IMR-90 (cell line): ENCODE data around the gene RELT. TPM values are rescaled to one million over a fixed set of nuclear protein-coding genes. Genes with fewer than 3 reads are reported as not detected.

Source experiments
- ATAC-seq: fragments of 200-7000 bp; cut with Tn5 transposase; 2 replicates; pipeline ENCODE4 v1.9.1; 2020; ENCODE audit warnings: low read depth, mild to moderate bottlenecking, moderate library complexity
- BruUV-seq: library from RNA; stranded (reverse); fragments of 400-500 nt; replicated peaks from 2 replicates; lab custom pipeline; 2021; lab: Mats Ljungman, UMichigan
- CTCF ChIA-PET: fragments of 300-600 bp; formaldehyde crosslinking; extraction: SDS; loops from one replicate; lab custom pipeline; 2021; ENCODE audit warnings: antibody characterized with exemption; lab: Yijun Ruan, JAX
- POLR2A ChIA-PET: fragments of 300-600 bp; sonication (Branson Sonifier 250); formaldehyde crosslinking; loops from one replicate; lab custom pipeline; 2022; ENCODE audit warnings: antibody characterized with exemption; ENCODE audit not compliant: unreplicated experiment; lab: Charles Lee
- DNase-seq: peaks from one replicate; pipeline ENCODE4 v3.0.0; 2013
- H2AFZ ChIP-seq: replicated peaks from 2 replicates; pipeline ENCODE3; 2013; ENCODE audit warnings: low read length, mild to moderate bottlenecking; ENCODE audit not compliant: poor library complexity
- H2AK5ac ChIP-seq: 2 replicates; pipeline ENCODE4 v1.6.1; 2013; ENCODE audit warnings: low read depth, low read length, inconsistent platforms
- H2AK9ac ChIP-seq: replicated peaks from 2 replicates; pipeline ENCODE3; 2013; ENCODE audit warnings: mild to moderate bottlenecking, low read depth, low read length, moderate library complexity; ENCODE audit not compliant: poor library complexity
- H2BK120ac ChIP-seq: 2 replicates; pipeline ENCODE4 v1.6.1; 2013; ENCODE audit warnings: low read depth, low read length, inconsistent platforms
- H2BK15ac ChIP-seq: 3 replicates; pipeline ENCODE4 v1.6.1; 2013; ENCODE audit warnings: low read depth, low read length, inconsistent platforms
- H2BK20ac ChIP-seq: 2 replicates; pipeline ENCODE4 v1.6.1; 2013; ENCODE audit warnings: low read depth, mild to moderate bottlenecking, inconsistent platforms, low read length, moderate library complexity
- H2BK5ac ChIP-seq: 2 replicates; pipeline ENCODE4 v1.6.1; 2013; ENCODE audit warnings: mild to moderate bottlenecking, low read depth, low read length, inconsistent platforms; ENCODE audit not compliant: poor library complexity, severe bottlenecking
- H3K14ac ChIP-seq: replicated peaks from 2 replicates; pipeline ENCODE4 v1.6.1; 2013; ENCODE audit warnings: low read depth, low read length, inconsistent platforms
- H3K18ac ChIP-seq: 2 replicates; pipeline ENCODE4 v1.6.1; 2013; ENCODE audit warnings: low read depth, low read length, control low read depth
- H3K23ac ChIP-seq: 2 replicates; pipeline ENCODE4 v1.6.1; 2013; ENCODE audit warnings: low read depth, low read length, inconsistent platforms
- H3K27ac ChIP-seq: 2 replicates; pipeline ENCODE4 v1.5.1; 2013; ENCODE audit warnings: mild to moderate bottlenecking, control low read depth, low read length; ENCODE audit not compliant: insufficient read depth
- H3K27me3 ChIP-seq: 2 replicates; pipeline ENCODE4 v1.6.1; 2013; ENCODE audit warnings: low read length; ENCODE audit not compliant: control insufficient read depth, insufficient read depth
- H3K36me3 ChIP-seq: 2 replicates; pipeline ENCODE4 v1.6.1; 2013; ENCODE audit warnings: low read length, mixed read lengths; ENCODE audit not compliant: control insufficient read depth, insufficient read depth
- H3K4ac ChIP-seq: 2 replicates; pipeline ENCODE4 v1.6.1; 2013; ENCODE audit warnings: low read depth, low read length, inconsistent platforms
- H3K4me1 ChIP-seq: 2 replicates; pipeline ENCODE4 v1.6.1; 2013; ENCODE audit warnings: low read length, mixed read lengths; ENCODE audit not compliant: control insufficient read depth, insufficient read depth
- H3K4me2 ChIP-seq: 2 replicates; pipeline ENCODE4 v1.6.1; 2013; ENCODE audit warnings: low read depth, mild to moderate bottlenecking, control low read depth, low read length, moderate library complexity
- H3K4me3 ChIP-seq: 2 replicates; pipeline ENCODE4 v1.5.1; 2013; ENCODE audit warnings: low read depth, mild to moderate bottlenecking, control low read depth, low read length, moderate library complexity; ENCODE audit not compliant: insufficient read depth
- H3K56ac ChIP-seq: 2 replicates; pipeline ENCODE4 v1.6.1; 2013; ENCODE audit warnings: low read length, inconsistent platforms; ENCODE audit not compliant: insufficient read depth; ENCODE audit errors: extremely low read depth
- H3K79me1 ChIP-seq, 2 experiments: 2 replicates each; pipeline ENCODE4 v1.6.1; 2013; ENCODE audit warnings: low read length in 2 of 2, inconsistent platforms in 1 of 2, low read depth in 1 of 2
- H3K9ac ChIP-seq: 2 replicates; pipeline ENCODE4 v1.6.1; 2013; ENCODE audit warnings: low read depth, low read length, control low read depth
- H3K9me1 ChIP-seq: 2 replicates; pipeline ENCODE4 v1.6.1; 2013; ENCODE audit warnings: low read length, inconsistent platforms; ENCODE audit not compliant: insufficient read depth
- H3K9me3 ChIP-seq: 2 replicates; pipeline ENCODE4 v1.6.1; 2013; ENCODE audit warnings: low read length; ENCODE audit not compliant: control insufficient read depth, insufficient read depth
- H4K20me1 ChIP-seq: 2 replicates; pipeline ENCODE4 v1.6.1; 2013; ENCODE audit warnings: low read length, inconsistent platforms; ENCODE audit not compliant: insufficient read depth
- H4K5ac ChIP-seq: 2 replicates; pipeline ENCODE4 v1.6.1; 2013; ENCODE audit warnings: mild to moderate bottlenecking, low read depth, low read length, control low read depth
- H4K8ac ChIP-seq, 2 experiments: 2 replicates each; pipeline ENCODE4 v1.6.1; 2013; ENCODE audit warnings: low read depth in 2 of 2, low read length in 2 of 2, control low read depth in 1 of 2, inconsistent platforms in 1 of 2
- H4K91ac ChIP-seq: 2 replicates; pipeline ENCODE4 v1.6.1; 2013; ENCODE audit warnings: low read depth, low read length, inconsistent platforms; ENCODE audit not compliant: insufficient read depth
- CHD1 ChIP-seq: IDR thresholded peaks from 2 replicates; pipeline ENCODE4 v1.6.1; 2012; ENCODE audit warnings: low read depth, low read length, improper control_type of control experiment
- FOS ChIP-seq: fragments of 150-350 bp; IDR thresholded peaks from 2 replicates; pipeline ENCODE4 v1.6.1; 2016; ENCODE audit warnings: low read depth, low read length
- MAFK ChIP-seq: IDR thresholded peaks from 2 replicates; pipeline ENCODE4 v1.6.1; 2012; ENCODE audit warnings: low read depth, low read length, improper control_type of control experiment
- MAZ ChIP-seq: IDR thresholded peaks from 2 replicates; pipeline ENCODE4 v1.6.1; 2012; ENCODE audit warnings: low read depth, mild to moderate bottlenecking, low read length, improper control_type of control experiment, moderate library complexity, borderline replicate concordance
- NFE2L2 ChIP-seq: fragments of 150-350 bp; IDR thresholded peaks from 2 replicates; pipeline ENCODE4 v1.6.1; 2016; ENCODE audit warnings: low read depth, mild to moderate bottlenecking, low read length
- RFX5 ChIP-seq: IDR thresholded peaks from 2 replicates; pipeline ENCODE4 v1.8.0; 2012; ENCODE audit warnings: low read depth, mild to moderate bottlenecking, low read length, moderate library complexity
- WGBS, 2 experiments: methylation state at CpG; one replicate each; pipeline versions ENCODE4 v1.1.5 to v1.1.7; 2013; ENCODE audit warnings: missing lambda C conversion rate in 2 of 2; ENCODE audit not compliant: insufficient read length in 1 of 2; ENCODE audit errors: extremely low coverage in 2 of 2; 5-methylcytosine and 5-hydroxymethylcytosine counted together
- dilution Hi-C: fragments of 300-500 bp; cut with HindIII; formaldehyde crosslinking; loops from one replicate; pipeline ENCODE4 v1.14.3; 2018; ENCODE audit warnings: low sequenced_read_pairs; ENCODE audit not compliant: unreplicated experiment
- in situ Hi-C: fragments of 300-500 bp; cut with MboI; formaldehyde crosslinking; loops from 3 replicates; pipeline ENCODE4 v1.14.3; 2019; ENCODE audit warnings: low sequenced_read_pairs, inconsistent platforms, mixed read lengths
- intact Hi-C: fragments of 100-400 bp; cut with micrococcal nuclease; formaldehyde crosslinking; loops from 2 replicates; pipeline ENCODE4 v1.10.0; 2022
- polyA plus RNA-seq, 3 experiments: library from polyadenylated mRNA; depleted of rRNA; stranded (reverse); fragments of >200 nt; gene quantifications; 2 replicates each; pipeline ENCODE4 v1.2.3, GENCODE V29; 2012; ENCODE audit warnings: low replicate concordance in 1 of 3
- total RNA-seq: library from RNA; depleted of rRNA; stranded (reverse); fragments of >200 nt; gene quantifications from 2 replicates; pipeline ENCODE4 v1.2.3, GENCODE V29; 2012

RELT gene
- total and polyA plus RNA-seq, 2 of the 4 experiments (the other 2 are of a cell fraction) = 2.3 to 5.3 TPM

DNA sequence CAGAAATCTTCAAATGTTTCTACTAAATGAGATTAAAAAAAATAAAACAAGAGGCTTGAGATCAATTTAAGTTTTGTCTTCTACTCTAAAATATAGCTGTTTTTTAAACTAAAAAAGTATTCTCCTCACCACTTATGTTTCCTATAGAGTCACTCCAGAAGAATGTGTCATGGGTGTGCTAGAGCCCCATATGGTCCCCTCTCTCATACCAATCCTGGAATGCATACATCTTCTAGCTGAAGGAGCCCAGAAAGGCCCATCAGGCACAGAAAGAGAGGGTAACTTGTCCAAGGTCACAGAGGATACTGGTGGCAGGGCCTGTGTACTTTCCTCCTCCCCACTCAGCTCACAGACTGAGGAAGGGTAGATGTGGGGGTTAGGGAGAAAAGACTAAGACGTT lies 34.4 kb downstream of the RELT start:
- peaks cover 21% of the 10 kb centered on the region for H3K36me3 ChIP-seq
- intact Hi-C loops = no loop called here
- peaks cover 8% of the 10 kb centered on the region for H3K4me1 ChIP-seq
- no TSS peak for BruUV-seq
- H2BK20ac ChIP-seq = 0 out of 2 replicates have a peak overlapping the region, but pooled peaks have one; percentile 33
- no peak overlapping the region; the same call in 1 of the 2 replicates for H3K4me2 ChIP-seq
- 83% methylated on average over 1 of the region's 1 CpG; no CpG with 5 or more reads in 1 of the 2 experiments for WGBS, 2 experiments
- no peak overlapping the region for H2AK9ac ChIP-seq
- no peaks in the 10 kb centered on the region for H3K9me3 ChIP-seq
- H2BK120ac ChIP-seq = no peak overlapping the region
- dilution Hi-C loops = no loop called here
- in situ Hi-C loops = no loop called here
- H3K79me1 ChIP-seq = peaks cover 3 to 9% of the 10 kb centered on the region in 2 experiments; a peak in 3 of 4 replicates
- no peak overlapping the region for H2BK5ac ChIP-seq
- no peaks in the 10 kb centered on the region; the same call in 1 of the 2 replicates for H4K20me1 ChIP-seq
- peak overlapping the region in 1 of 2 experiments; percentile 5; a peak in 1 of 4 replicates for H4K8ac ChIP-seq
- no peak overlapping the region for H3K56ac ChIP-seq
- TF ChIP-seq FOS (no peak), MAZ (no peak), CHD1 (no peak), MAFK (no peak), RFX5 (no peak), NFE2L2 (no peak)
- peak overlapping the region; percentile 36; the same call in 1 of the 2 replicates for H3K4ac ChIP-seq
- H3K9ac ChIP-seq = no peak overlapping the region
- H2AFZ ChIP-seq = no peak overlapping the region
- H4K91ac ChIP-seq = no peak overlapping the region
- no peak for DNase-seq
- H2BK15ac ChIP-seq = no peak overlapping the region
- H3K4me3 ChIP-seq = no peak overlapping the region
- no peak overlapping the region for H3K27ac ChIP-seq
- ChIA-PET CTCF (no interaction called here), POLR2A (no interaction called here)
- H3K18ac ChIP-seq = no peak overlapping the region
- ATAC-seq = peak; percentile 51; the same call in 1 of the 2 replicates
- H2AK5ac ChIP-seq = peak overlapping the region; percentile 82; the same call in 1 of the 2 replicates
- no peak overlapping the region for H4K5ac ChIP-seq
- no peaks in the 10 kb centered on the region for H3K27me3 ChIP-seq
- 0 out of 2 replicates have a peak overlapping the region, but pooled peaks have one; percentile 17 for H3K14ac ChIP-seq
- no peak overlapping the region for H3K23ac ChIP-seq
- H3K9me1 ChIP-seq = peaks cover 17% of the 10 kb centered on the region
